H1 (cell line): Measurements from ENCODE around the gene ABI3BP.

Experiments
- CTCF ChIP-seq, 3 experiments: IDR thresholded peaks; 1 replicate in 2 of 3; 2 replicates in 1 of 3; pipeline versions ENCODE4 v1.5.1 to v1.6.1; 2011; ENCODE audit warnings: low read length in 3 of 3, mild to moderate bottlenecking in 3 of 3, inconsistent platforms in 2 of 3, low read depth in 1 of 3, moderate library complexity in 1 of 3; ENCODE audit not compliant: insufficient read depth in 1 of 3; ENCODE audit errors: control extremely low read depth in 1 of 3
- POLR2AphosphoS5 ChIP-seq: IDR thresholded peaks from 2 replicates; pipeline ENCODE4 v1.6.1; 2011; ENCODE audit warnings: low read depth, low read length
- SRF ChIP-seq: IDR thresholded peaks from 2 replicates; pipeline ENCODE4 v1.6.1; 2011; ENCODE audit warnings: mild to moderate bottlenecking, low read depth, low read length, moderate library complexity

GRCh38 chr3:100815583-100815982 is 177.6 kb downstream of the ABI3BP start:
- TF ChIP-seq POLR2AphosphoS5: no peak
- TF ChIP-seq CTCF (IDR thresholded peaks at IDR 0.05; ENCODE audit: control extremely low read depth in 1 of 3, insufficient read depth in 1 of 3, low read depth in 1 of 3, low read length in 3 of 3): no peak
- TF ChIP-seq SRF: no peak
